Upper lobe of right lung (tissue), 1 donor: Measurements from ENCODE around the gene HTR1A. TPM values are rescaled to one million over a fixed set of nuclear protein-coding genes. Genes with fewer than 3 reads are reported as not detected.

Source experiments
- ATAC-seq: fragments of 200-7000 bp; cut with Tn5 transposase; one replicate; pipeline ENCODE4 v1.9.1; 2020; ENCODE audit warnings: mild to moderate bottlenecking, moderate library complexity
- DNase-seq: peaks from one replicate; pipeline ENCODE4 v3.0.0-alpha.2; 2020
- H3K27ac ChIP-seq: fragments of 200-600 bp; one replicate; pipeline ENCODE4 v1.8.0; 2022
- H3K27me3 ChIP-seq: fragments of 200-600 bp; one replicate; pipeline ENCODE4 v1.8.0; 2022; ENCODE audit warnings: mild to moderate bottlenecking
- H3K36me3 ChIP-seq: fragments of 200-600 bp; one replicate; pipeline ENCODE4 v1.8.0; 2022
- H3K4me1 ChIP-seq: fragments of 200-600 bp; one replicate; pipeline ENCODE4 v1.8.0; 2022
- H3K4me3 ChIP-seq: fragments of 200-600 bp; one replicate; pipeline ENCODE4 v1.8.0; 2022; ENCODE audit warnings: mild to moderate bottlenecking
- H3K9me3 ChIP-seq: fragments of 200-600 bp; one replicate; pipeline ENCODE4 v1.8.0; 2022
- intact Hi-C: fragments of 100-400 bp; cut with DNase I; formaldehyde crosslinking; loops from one replicate; pipeline ENCODE4 v1.11.0; 2022
- long read RNA-seq: library from polyadenylated mRNA; unstranded; transcript quantifications from one replicate; pipeline ENCODE4 v2.0.0, GENCODE V29; 2021
- total RNA-seq: library from RNA; stranded (reverse); fragmentation: NEBNext Ultra II Directional; extraction: Animal tissue kit (Norgen Biotek cat#: 25700); gene quantifications from one replicate; pipeline ENCODE4 v1.2.1, GENCODE V29; 2021
- TF ChIP-seq, protein P1 (sequence below): fragments of 200-600 bp; IDR thresholded peaks from one replicate; pipeline ENCODE4 v1.8.0; 2022; ENCODE audit warnings: antibody characterized with exemption
- donor health status: DM: no; HTN: yes; CAD: no; lungs with severe emphysema.

Gene HTR1A
- total RNA-seq, result not detected
- long read RNA-seq, result 0 reads

DNA sequence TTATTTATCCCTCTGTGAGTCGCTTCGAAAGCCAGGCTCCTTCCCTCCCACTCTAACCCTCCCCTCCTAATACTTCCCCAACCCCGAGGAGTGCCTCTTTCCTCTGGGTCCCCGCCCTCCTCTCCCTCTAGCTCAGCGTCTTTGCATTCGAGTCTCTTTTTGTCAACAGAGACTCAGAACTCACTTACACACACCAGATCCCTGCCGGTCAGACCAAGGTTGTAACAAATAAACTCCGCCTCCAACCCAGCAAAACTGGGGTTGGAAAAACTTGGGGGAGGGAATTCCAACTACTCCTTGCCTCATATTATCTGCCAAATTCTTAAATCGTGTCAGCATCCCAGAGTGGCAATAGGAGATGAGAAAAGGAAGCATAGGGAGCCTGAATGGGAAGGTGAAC is at the start of gene HTR1A:
Gene HTR1A (minus strand): TSS at position 167 of the 400 bp plus-strand sequence. CDS start 726 bp downstream, outside the sequence.
- no peak within 1 kb of the TSS for H3K27ac ChIP-seq
- intact Hi-C loops, result no loop called here
- DNase-seq (no peak), ATAC-seq (no peak)
- no peaks in the 10 kb centered on the region for H3K9me3 ChIP-seq
- H3K27me3 ChIP-seq, result peaks cover 37% of the 10 kb centered on the region
- TF ChIP-seq, protein P1, sequence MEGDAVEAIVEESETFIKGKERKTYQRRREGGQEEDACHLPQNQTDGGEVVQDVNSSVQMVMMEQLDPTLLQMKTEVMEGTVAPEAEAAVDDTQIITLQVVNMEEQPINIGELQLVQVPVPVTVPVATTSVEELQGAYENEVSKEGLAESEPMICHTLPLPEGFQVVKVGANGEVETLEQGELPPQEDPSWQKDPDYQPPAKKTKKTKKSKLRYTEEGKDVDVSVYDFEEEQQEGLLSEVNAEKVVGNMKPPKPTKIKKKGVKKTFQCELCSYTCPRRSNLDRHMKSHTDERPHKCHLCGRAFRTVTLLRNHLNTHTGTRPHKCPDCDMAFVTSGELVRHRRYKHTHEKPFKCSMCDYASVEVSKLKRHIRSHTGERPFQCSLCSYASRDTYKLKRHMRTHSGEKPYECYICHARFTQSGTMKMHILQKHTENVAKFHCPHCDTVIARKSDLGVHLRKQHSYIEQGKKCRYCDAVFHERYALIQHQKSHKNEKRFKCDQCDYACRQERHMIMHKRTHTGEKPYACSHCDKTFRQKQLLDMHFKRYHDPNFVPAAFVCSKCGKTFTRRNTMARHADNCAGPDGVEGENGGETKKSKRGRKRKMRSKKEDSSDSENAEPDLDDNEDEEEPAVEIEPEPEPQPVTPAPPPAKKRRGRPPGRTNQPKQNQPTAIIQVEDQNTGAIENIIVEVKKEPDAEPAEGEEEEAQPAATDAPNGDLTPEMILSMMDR, result no peak
- no peaks in the 10 kb centered on the region for H3K36me3 ChIP-seq
- H3K4me1 ChIP-seq, result no peaks in the 10 kb centered on the region
- no peak within 1 kb of the TSS for H3K4me3 ChIP-seq

DNA sequence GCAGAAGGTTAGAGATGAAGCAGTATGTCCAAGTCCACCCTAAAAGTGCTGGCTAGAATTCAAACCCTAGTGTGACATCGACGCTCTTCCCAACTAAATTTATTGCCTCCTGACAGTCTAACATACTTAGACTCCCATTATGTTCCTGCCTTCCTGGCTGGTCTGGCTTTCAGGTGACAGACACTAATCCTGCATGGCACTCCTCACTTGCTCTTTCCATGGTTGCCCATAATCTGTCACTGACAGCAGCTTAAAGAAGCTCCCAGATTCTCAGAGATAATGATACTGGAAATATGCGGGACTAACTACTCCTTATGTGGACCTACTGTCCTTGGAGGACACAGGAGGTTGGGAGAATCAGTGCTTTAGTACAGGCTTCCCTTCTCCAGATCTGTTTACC is 41.7 kb upstream of the HTR1A start:
- Histone ChIP-seq H3K36me3 (no peaks in the 10 kb centered on the region), H3K9me3 (no peaks in the 10 kb centered on the region), H3K4me1 (no peaks in the 10 kb centered on the region), H3K4me3 (no peak overlapping the region), H3K27me3 (no peaks in the 10 kb centered on the region), H3K27ac (no peak overlapping the region)
- no peak for ATAC-seq
- intact Hi-C loops, result no loop called here
- TF ChIP-seq, protein P1, result no peak
- DNase-seq, result no peak

DNA sequence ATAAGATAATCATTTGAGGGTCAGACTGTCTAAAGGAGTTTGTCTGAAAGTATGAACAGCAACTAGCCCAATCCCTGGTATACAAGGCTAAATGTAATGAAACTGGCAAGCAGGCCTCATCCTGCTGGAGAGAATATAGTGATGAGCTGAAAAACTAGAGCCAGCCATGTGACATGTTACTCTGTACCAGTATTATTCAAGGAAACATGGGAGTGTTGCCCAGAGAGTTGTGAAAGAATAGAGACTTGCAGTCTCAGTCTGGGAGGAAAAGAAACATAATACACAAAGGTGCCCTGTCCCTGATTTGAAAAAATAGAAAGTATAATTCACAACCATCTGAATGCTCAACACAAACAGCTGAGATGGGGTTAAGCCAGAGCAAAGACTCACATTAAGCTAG is 37.9 kb upstream of the HTR1A start:
- H3K9me3 ChIP-seq, result no peaks in the 10 kb centered on the region
- H3K36me3 ChIP-seq, result no peaks in the 10 kb centered on the region
- H3K27me3 ChIP-seq, result no peaks in the 10 kb centered on the region
- intact Hi-C loops, result no loop called here
- ATAC-seq, result no peak
- DNase-seq, result no peak
- H3K27ac ChIP-seq, result no peak overlapping the region
- TF ChIP-seq, protein P1, result no peak
- H3K4me3 ChIP-seq, result no peak overlapping the region
- H3K4me1 ChIP-seq, result no peaks in the 10 kb centered on the region

DNA sequence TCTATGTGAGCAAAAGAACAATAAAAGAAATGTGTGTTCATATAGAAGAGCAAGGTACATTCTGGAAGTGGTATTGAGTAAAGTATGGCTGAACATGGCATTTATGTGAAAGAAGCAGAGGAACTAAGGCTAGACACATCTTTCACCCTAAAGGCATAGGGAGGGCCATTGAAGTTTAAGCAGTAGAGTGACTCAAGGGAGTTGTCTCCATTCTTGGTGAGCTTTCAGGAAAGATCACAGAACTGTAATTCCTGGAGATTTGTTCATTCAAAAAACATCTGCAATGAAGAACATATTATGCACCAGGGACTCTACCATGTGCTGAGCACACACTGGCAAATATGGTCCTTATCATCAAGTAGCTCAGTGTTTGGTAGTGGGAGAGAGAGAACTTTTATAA is 24.8 kb upstream of the HTR1A start:
- TF ChIP-seq, protein P1, result no peak
- no peaks in the 10 kb centered on the region for H3K27me3 ChIP-seq
- intact Hi-C loops, result no loop called here
- DNase-seq (no peak), ATAC-seq (no peak)
- no peak overlapping the region for H3K27ac ChIP-seq
- H3K4me1 ChIP-seq, result no peaks in the 10 kb centered on the region
- no peaks in the 10 kb centered on the region for H3K9me3 ChIP-seq
- H3K36me3 ChIP-seq, result no peaks in the 10 kb centered on the region
- no peak overlapping the region for H3K4me3 ChIP-seq

DNA sequence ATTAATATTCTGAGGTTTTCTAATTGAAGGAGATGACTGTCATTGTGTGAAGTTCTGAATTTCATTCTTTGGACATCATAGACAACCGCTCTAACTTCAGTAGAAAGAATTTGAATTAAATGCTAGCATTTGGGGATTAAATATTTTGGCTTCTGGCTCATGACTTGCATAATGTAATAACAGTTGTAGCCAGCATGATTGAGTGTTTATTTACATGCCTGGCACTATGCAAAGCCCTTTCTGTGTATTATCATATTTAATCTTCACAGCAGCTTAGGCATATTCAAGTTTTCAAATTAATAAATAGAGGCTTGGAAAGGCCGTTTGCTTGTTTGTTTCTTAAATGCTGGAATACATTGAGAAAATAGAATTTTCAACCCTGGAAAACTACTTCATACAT is 19.6 kb upstream of the HTR1A start:
- no peak for DNase-seq
- intact Hi-C loops, result no loop called here
- Histone ChIP-seq H3K9me3 (no peaks in the 10 kb centered on the region), H3K27ac (no peak overlapping the region), H3K4me3 (no peak overlapping the region), H3K36me3 (no peaks in the 10 kb centered on the region), H3K4me1 (no peaks in the 10 kb centered on the region), H3K27me3 (no peaks in the 10 kb centered on the region)
- ATAC-seq, result no peak
- TF ChIP-seq, protein P1, result no peak

DNA sequence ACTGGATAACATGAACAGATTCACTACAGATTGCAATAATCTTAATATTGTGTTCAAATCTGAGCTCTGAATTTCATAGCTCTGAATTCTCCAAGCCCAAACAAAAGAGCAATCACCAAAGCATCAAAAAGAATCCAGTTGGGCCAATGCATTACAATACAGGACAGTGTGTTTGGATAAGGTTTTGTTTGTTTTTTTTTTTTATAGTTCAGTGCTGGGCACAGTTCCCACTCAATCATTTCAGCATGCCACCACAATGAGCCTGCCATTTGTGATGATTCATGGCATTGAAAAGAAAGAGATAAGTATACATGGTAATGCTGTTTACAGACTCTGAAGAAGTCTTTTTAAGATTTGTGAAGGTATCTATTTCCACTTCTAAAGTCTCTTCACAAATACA is 1.7 kb upstream of the HTR1A start:
- no peaks in the 10 kb centered on the region for H3K36me3 ChIP-seq
- no peak for DNase-seq
- H3K4me3 ChIP-seq, result no peak overlapping the region
- ATAC-seq, result no peak
- peaks cover 37% of the 10 kb centered on the region for H3K27me3 ChIP-seq
- intact Hi-C loops, result no loop called here
- TF ChIP-seq, protein P1, result no peak
- no peaks in the 10 kb centered on the region for H3K9me3 ChIP-seq
- no peaks in the 10 kb centered on the region for H3K4me1 ChIP-seq
- H3K27ac ChIP-seq, result no peak overlapping the region
